ENCODE results near the gene UPK3BL2.
"Not testable (repeated sequence)": the region's sequence is repeated elsewhere in the genome, so short reads cannot be mapped to it uniquely, and the experiment has no call there.

Gene UPK3BL2

DNA sequence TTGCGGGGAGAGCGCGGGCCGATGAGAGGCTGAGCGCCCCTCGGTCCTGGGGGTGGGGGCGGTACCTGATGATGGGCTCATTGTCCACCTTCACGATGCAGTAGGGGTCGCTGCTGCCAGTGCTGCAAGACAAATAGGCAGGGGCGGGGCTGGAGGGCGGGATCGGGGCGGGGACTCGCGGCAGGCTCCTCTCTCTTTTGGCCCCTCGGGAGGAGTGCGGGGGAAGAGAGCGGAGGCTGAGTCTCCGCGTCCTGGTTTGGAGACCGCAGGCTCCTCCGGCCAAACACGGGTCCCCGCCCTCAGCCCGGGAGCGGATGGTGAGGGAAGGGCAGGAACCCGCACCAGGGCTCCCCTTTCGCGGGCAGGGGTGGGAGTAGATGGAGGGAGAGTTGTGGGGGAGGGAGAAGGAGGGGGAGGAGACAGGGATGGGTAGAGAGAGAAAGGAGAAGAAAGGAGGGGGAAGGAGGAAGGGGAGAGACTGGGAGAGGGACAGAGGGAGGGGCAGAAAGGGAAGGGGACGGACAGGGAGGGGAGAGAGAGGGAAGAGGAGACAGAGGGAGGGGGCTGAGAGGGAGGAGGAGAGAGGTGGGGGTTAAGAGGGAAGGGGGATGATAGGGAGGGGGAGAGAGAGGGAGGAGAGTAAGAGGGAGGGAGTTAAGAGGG lies 31.5 kb downstream of the UPK3BL2 start:
- not testable (repeated sequence) for H3K36me3 ChIP-seq (ENCODE audit: control insufficient read depth in 5 of 5, insufficient read depth in 5 of 5, low read length in 5 of 5); H3K4me3 ChIP-seq (ENCODE audit: low read depth in 1 of 5, low read length in 5 of 5); H3K27me3 ChIP-seq (ENCODE audit: control insufficient read depth in 5 of 5, insufficient read depth in 4 of 5, low read length in 5 of 5); H3K9ac ChIP-seq (ENCODE audit: low read length in 5 of 5); H3K27ac ChIP-seq (ENCODE audit: low read depth, low read length); H3K9me3 ChIP-seq (ENCODE audit: control insufficient read depth in 5 of 5, low read length in 5 of 5); H3K4me1 ChIP-seq (ENCODE audit: control insufficient read depth in 5 of 5, insufficient read depth in 5 of 5, low read length in 5 of 5)

DNA sequence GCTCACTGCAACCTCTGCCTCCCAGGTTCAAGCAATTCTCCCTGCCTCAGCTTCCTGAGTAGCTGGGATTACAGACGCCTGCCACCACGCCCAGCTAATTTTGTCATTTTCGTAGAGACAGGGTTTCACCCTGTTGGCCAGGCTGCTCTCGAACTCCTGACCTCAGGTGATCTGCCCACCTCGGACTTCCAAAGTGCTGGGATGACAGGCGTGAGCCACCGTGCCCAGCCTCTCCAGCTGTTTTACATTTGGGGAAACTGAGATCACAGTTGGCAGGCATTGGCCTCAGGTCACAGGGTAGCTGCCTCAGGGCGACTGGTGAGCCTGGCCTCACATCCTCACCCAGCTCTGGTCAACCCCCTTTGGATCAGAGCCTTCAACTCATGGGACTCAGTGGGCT lies 32.9 kb downstream of the UPK3BL2 start:
- H3K4me1 ChIP-seq (ENCODE audit: control insufficient read depth in 5 of 5, insufficient read depth in 5 of 5, low read length in 5 of 5); H3K4me3 ChIP-seq (ENCODE audit: low read depth in 1 of 5, low read length in 5 of 5); H3K27ac ChIP-seq (ENCODE audit: low read depth, low read length); H3K9me3 ChIP-seq (ENCODE audit: control insufficient read depth in 5 of 5, low read length in 5 of 5); H3K36me3 ChIP-seq (ENCODE audit: control insufficient read depth in 5 of 5, insufficient read depth in 5 of 5, low read length in 5 of 5); H3K27me3 ChIP-seq (ENCODE audit: control insufficient read depth in 5 of 5, insufficient read depth in 4 of 5, low read length in 5 of 5); H3K9ac ChIP-seq (ENCODE audit: low read length in 5 of 5): not testable (repeated sequence)

- not testable (repeated sequence) for H3K36me3 ChIP-seq (ENCODE audit: control insufficient read depth in 5 of 5, insufficient read depth in 5 of 5, low read length in 5 of 5); H3K27me3 ChIP-seq (ENCODE audit: control insufficient read depth in 5 of 5, insufficient read depth in 4 of 5, low read length in 5 of 5); H3K4me1 ChIP-seq (ENCODE audit: control insufficient read depth in 5 of 5, insufficient read depth in 5 of 5, low read length in 5 of 5); H3K9me3 ChIP-seq (ENCODE audit: control insufficient read depth in 5 of 5, low read length in 5 of 5); H3K27ac ChIP-seq (ENCODE audit: low read depth, low read length); H3K4me3 ChIP-seq (ENCODE audit: low read depth in 1 of 5, low read length in 5 of 5); H3K9ac ChIP-seq (ENCODE audit: low read length in 5 of 5)
These were observed 35.9 kb downstream of the UPK3BL2 start for GRCh38 chr7:102507410-102508088.

DNA sequence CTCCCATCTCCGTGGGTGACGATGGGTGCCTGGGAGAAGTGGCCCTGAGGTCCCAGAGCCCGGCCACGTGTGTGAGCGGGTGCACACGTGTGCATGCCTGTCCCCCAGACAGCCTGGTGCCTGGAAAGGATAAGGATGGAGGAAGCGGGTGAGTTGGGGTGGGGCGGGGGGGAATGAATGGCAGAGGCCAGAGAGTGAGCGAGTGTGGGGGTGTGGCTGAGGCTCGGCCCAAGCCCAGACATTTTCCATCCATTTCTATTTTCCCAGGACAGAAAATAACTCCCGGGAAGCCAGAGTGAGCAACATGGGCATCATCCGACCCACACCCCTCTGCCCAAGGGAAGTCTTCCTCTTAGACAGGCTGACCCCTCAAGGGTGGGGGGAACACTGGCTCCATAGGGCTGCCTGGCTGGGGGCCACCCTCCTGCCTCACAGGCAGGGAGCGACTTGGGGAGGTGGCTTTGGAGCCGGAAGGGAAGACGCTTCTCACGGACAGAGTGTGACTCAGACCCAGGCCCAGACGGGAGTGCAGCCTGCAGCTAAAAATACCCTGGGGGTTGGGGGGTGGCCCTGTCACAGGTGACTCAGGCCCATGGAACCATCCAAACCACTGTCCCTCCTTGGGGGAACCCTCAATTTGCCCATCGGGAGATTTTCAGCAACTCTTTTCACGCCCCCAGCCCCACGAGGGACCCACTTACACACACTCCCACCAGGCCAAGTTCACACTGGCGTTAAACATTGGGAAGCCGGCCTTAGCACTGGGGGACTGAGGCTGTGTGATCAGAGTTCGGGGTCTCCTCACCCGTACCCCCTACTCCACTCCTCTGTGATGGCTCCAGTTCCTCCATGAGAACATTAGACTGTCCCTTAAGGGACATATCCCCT lies 38.0 kb downstream of the UPK3BL2 start:
- H3K4me1 ChIP-seq (ENCODE audit: control insufficient read depth in 5 of 5, insufficient read depth in 5 of 5, low read length in 5 of 5); H3K4me3 ChIP-seq (ENCODE audit: low read depth in 1 of 5, low read length in 5 of 5); H3K27ac ChIP-seq (ENCODE audit: low read depth, low read length); H3K36me3 ChIP-seq (ENCODE audit: control insufficient read depth in 5 of 5, insufficient read depth in 5 of 5, low read length in 5 of 5); H3K27me3 ChIP-seq (ENCODE audit: control insufficient read depth in 5 of 5, insufficient read depth in 4 of 5, low read length in 5 of 5); H3K9ac ChIP-seq (ENCODE audit: low read length in 5 of 5); H3K9me3 ChIP-seq (ENCODE audit: control insufficient read depth in 5 of 5, low read length in 5 of 5): not testable (repeated sequence)

- H3K36me3 ChIP-seq (ENCODE audit: control insufficient read depth in 5 of 5, insufficient read depth in 5 of 5, low read length in 5 of 5); H3K4me1 ChIP-seq (ENCODE audit: control insufficient read depth in 5 of 5, insufficient read depth in 5 of 5, low read length in 5 of 5); H3K27ac ChIP-seq (ENCODE audit: low read depth, low read length); H3K4me3 ChIP-seq (ENCODE audit: low read depth in 1 of 5, low read length in 5 of 5); H3K9me3 ChIP-seq (ENCODE audit: control insufficient read depth in 5 of 5, low read length in 5 of 5); H3K9ac ChIP-seq (ENCODE audit: low read length in 5 of 5); H3K27me3 ChIP-seq (ENCODE audit: control insufficient read depth in 5 of 5, insufficient read depth in 4 of 5, low read length in 5 of 5): not testable (repeated sequence)
These were observed 40.4 kb downstream of the UPK3BL2 start for GRCh38 chr7:102503141-102503540.

- H3K9ac ChIP-seq (ENCODE audit: low read length in 5 of 5); H3K36me3 ChIP-seq (ENCODE audit: control insufficient read depth in 5 of 5, insufficient read depth in 5 of 5, low read length in 5 of 5); H3K4me3 ChIP-seq (ENCODE audit: low read depth in 1 of 5, low read length in 5 of 5); H3K4me1 ChIP-seq (ENCODE audit: control insufficient read depth in 5 of 5, insufficient read depth in 5 of 5, low read length in 5 of 5); H3K27me3 ChIP-seq (ENCODE audit: control insufficient read depth in 5 of 5, insufficient read depth in 4 of 5, low read length in 5 of 5); H3K9me3 ChIP-seq (ENCODE audit: control insufficient read depth in 5 of 5, low read length in 5 of 5); H3K27ac ChIP-seq (ENCODE audit: low read depth, low read length): not testable (repeated sequence)
These were observed 45.2 kb downstream of the UPK3BL2 start for GRCh38 chr7:102498321-102498720.

GRCh38 chr7:102497308-102497707 lies 46.2 kb downstream of the UPK3BL2 start:
- not testable (repeated sequence) for H3K27me3 ChIP-seq (ENCODE audit: control insufficient read depth in 5 of 5, insufficient read depth in 4 of 5, low read length in 5 of 5); H3K27ac ChIP-seq (ENCODE audit: low read depth, low read length); H3K9me3 ChIP-seq (ENCODE audit: control insufficient read depth in 5 of 5, low read length in 5 of 5); H3K4me1 ChIP-seq (ENCODE audit: control insufficient read depth in 5 of 5, insufficient read depth in 5 of 5, low read length in 5 of 5); H3K4me3 ChIP-seq (ENCODE audit: low read depth in 1 of 5, low read length in 5 of 5); H3K9ac ChIP-seq (ENCODE audit: low read length in 5 of 5); H3K36me3 ChIP-seq (ENCODE audit: control insufficient read depth in 5 of 5, insufficient read depth in 5 of 5, low read length in 5 of 5)

GRCh38 chr7:102496861-102497260 lies 46.6 kb downstream of the UPK3BL2 start:
- H3K36me3 ChIP-seq (ENCODE audit: control insufficient read depth in 5 of 5, insufficient read depth in 5 of 5, low read length in 5 of 5); H3K27ac ChIP-seq (ENCODE audit: low read depth, low read length); H3K9ac ChIP-seq (ENCODE audit: low read length in 5 of 5); H3K4me3 ChIP-seq (ENCODE audit: low read depth in 1 of 5, low read length in 5 of 5); H3K27me3 ChIP-seq (ENCODE audit: control insufficient read depth in 5 of 5, insufficient read depth in 4 of 5, low read length in 5 of 5); H3K4me1 ChIP-seq (ENCODE audit: control insufficient read depth in 5 of 5, insufficient read depth in 5 of 5, low read length in 5 of 5); H3K9me3 ChIP-seq (ENCODE audit: control insufficient read depth in 5 of 5, low read length in 5 of 5): not testable (repeated sequence)

DNA sequence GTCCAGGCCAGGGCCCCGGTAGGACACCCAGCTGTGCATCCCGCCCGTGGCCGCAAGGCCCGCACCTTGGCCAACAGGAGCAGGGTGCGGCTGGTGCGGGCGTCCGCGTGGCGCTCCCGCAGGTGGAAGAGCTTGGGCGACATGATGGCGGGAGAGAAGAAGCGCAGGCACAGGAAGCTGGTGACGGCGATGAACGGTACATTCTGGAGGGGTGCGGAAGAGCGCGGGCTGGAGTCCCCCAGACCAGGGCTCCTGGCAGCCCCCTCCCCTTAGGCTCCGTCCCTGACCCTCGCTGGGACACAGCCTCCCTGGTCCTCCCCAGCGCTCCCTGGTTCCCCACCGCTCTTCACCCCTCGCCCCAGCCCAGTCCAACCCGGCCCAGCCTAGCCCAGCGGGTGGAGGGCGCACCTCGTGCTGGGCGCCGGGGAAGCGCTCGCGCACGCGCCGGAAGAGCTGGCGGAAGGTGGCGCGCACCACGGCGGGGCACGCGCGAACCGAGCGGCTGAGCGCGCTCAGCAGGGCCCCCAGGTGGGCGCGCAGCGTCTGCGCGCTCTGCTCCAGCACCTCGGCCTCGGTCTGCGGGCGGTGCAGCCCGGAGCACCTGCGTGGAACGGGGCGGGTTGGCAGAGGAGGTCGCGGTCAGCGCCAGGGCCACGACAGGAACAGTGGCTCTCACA lies 48.9 kb downstream of the UPK3BL2 start:
- H3K9me3 ChIP-seq (ENCODE audit: control insufficient read depth in 5 of 5, low read length in 5 of 5); H3K36me3 ChIP-seq (ENCODE audit: control insufficient read depth in 5 of 5, insufficient read depth in 5 of 5, low read length in 5 of 5); H3K27ac ChIP-seq (ENCODE audit: low read depth, low read length); H3K4me1 ChIP-seq (ENCODE audit: control insufficient read depth in 5 of 5, insufficient read depth in 5 of 5, low read length in 5 of 5); H3K4me3 ChIP-seq (ENCODE audit: low read depth in 1 of 5, low read length in 5 of 5); H3K9ac ChIP-seq (ENCODE audit: low read length in 5 of 5); H3K27me3 ChIP-seq (ENCODE audit: control insufficient read depth in 5 of 5, insufficient read depth in 4 of 5, low read length in 5 of 5): not testable (repeated sequence)

- not testable (repeated sequence) for H3K4me1 ChIP-seq (ENCODE audit: control insufficient read depth in 5 of 5, insufficient read depth in 5 of 5, low read length in 5 of 5); H3K9me3 ChIP-seq (ENCODE audit: control insufficient read depth in 5 of 5, low read length in 5 of 5); H3K27me3 ChIP-seq (ENCODE audit: control insufficient read depth in 5 of 5, insufficient read depth in 4 of 5, low read length in 5 of 5); H3K36me3 ChIP-seq (ENCODE audit: control insufficient read depth in 5 of 5, insufficient read depth in 5 of 5, low read length in 5 of 5); H3K27ac ChIP-seq (ENCODE audit: low read depth, low read length); H3K4me3 ChIP-seq (ENCODE audit: low read depth in 1 of 5, low read length in 5 of 5); H3K9ac ChIP-seq (ENCODE audit: low read length in 5 of 5)
These were observed 49.5 kb downstream of the UPK3BL2 start for GRCh38 chr7:102494026-102494425.

Measured in subcutaneous abdominal adipose tissue (tissue), 5 donors.